Left renal pelvis (tissue), 4 donors: ENCODE results near the gene KLHL29. TPM values are rescaled to one million over a fixed set of nuclear protein-coding genes. Genes with fewer than 3 reads are reported as not detected.

Experiments used
- DNase-seq, 4 donors: peaks; one replicate each; pipeline ENCODE4 v3.0.0-alpha.2; 2013; ENCODE audit warnings: low read depth in 4 of 4, low spot score in 3 of 4
- polyA plus RNA-seq, 4 donors: library from polyadenylated mRNA; unstranded; fragments of 120-200 nt; gene quantifications; one replicate each; pipeline ENCODE4 v1.2.1, GENCODE V29; 2013; ENCODE audit not compliant: insufficient read length in 4 of 4

The KLHL29 gene
- polyA plus RNA-seq, 4 donors: 7.5 to 11.6 (median 11.1) TPM

DNA sequence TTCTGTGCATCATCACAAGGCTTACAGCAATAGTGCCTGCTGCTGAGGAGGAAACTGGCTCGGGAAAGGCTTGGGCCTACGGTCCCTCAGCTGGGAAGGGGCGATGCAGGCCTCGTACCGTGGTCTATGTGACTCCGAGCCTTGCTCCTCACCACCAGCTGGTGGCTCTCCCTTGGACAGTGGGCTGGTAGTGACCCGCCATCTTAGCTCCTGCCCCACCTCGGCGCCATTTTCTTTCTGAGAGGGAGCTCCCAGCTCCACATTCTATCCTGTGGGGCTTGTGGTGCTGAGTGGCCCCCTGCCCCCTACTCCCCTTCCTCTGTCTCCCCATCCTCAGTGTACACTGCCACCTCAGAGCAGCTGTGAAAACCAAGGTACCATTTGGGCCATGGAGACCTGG lies 255.7 kb downstream of the KLHL29 start:
- no peak for DNase-seq

DNA sequence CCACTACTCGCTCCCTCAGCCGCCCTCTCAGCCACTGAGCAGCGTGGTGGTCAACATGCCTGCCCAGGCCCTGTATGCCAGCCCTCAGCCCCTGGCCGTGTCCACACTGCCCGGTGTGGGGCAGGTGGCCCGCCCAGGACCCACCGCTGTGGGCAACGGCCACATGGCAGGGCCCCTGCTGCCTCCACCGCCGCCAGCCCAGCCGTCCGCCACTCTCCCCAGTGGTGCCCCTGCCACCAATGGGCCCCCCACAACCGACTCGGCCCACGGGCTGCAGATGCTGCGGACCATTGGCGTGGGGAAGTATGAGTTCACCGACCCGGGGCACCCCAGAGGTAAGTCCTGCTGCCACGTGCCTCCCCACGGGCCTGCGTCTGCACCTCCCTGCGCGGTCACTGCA lies 257.5 kb downstream of the KLHL29 start:
- no peak for DNase-seq

DNA sequence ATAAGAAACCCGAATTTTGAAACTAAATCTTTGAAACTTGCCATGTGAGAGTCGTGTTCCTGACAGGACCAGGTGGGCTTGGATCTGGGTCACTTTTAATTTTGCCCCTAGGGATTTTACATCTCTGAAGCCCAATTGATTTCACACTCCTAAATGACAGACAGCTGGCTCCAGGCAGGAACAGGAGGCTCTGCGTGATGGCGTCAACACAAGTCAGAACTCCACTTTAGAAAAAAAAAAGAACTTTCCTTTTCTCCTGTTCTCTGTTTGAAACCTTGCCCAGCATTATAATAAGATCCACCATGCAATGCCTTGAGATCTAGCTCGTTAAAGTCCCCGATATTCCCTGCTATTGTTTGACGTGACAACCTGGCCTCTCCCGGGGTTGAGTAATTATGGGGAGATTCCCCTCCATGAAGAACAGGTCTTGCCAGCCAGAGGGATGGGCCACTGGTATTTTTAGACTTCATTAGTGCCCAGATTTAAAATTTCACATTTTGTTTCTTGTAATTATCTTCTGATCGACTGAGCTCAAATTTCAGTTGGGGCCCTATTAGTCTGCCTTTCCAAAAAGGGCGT lies 260.3 kb downstream of the KLHL29 start:
- no peak for DNase-seq

DNA sequence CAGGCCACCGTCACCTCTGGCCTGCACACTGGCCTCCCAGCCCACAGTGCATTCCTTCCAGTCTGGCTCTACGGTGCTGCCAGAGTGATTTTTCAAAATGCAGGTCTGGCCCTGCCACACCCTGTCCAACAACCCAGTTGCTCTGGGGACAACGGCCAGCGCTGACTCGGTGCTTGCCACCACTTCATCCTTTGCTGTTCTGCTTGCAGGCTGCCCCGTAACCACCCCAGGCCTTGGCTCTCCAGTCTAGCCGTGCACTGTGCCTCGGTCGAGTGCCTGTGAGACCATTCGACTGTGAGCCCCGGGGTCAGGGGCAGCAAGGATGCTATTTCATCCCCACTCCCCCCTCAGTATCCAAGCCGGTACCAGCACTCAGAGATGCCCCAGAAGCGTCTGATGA lies 262.6 kb downstream of the KLHL29 start:
- no peak for DNase-seq

DNA sequence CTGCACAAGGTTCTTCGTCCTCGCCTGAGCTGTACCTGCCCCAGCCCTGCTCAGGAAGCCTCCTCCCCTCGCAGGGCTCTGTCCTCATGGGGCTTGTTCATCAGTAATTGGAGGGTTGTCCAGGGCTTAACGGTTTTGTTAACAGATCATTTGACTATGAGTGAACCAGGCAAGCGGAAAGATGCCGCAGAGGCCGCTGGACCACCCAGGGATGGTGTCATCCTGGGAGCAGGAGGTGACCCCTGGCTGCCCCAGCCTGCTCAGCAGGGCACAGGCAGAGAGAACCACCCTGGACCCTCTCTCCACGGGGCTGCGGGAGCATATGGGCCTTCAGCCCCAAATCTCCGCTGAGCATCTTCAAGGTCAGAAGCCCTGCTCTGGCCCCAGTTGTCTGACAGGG lies 264.3 kb downstream of the KLHL29 start:
- no peak for DNase-seq

DNA sequence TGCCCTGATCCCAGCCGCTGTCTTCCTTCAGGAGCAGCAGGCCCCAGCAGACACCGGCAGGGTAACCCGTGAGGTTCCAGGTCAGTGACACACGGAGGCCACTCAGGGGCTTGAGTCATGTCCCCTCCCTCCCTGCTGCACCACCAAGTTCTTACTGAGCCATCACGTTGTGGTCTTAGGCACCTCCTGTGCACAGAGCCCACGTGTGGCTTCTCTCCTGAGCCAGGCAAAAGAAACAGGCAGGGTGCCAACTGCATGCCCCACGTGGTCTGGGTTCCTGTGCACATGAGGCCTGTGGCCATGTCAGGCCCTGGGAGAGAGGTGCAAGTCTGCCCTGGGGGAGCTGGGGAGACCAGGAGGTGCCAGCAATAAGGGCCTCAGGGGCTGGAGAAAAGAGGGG lies 264.8 kb downstream of the KLHL29 start:
- DNase-seq: no peak

DNA sequence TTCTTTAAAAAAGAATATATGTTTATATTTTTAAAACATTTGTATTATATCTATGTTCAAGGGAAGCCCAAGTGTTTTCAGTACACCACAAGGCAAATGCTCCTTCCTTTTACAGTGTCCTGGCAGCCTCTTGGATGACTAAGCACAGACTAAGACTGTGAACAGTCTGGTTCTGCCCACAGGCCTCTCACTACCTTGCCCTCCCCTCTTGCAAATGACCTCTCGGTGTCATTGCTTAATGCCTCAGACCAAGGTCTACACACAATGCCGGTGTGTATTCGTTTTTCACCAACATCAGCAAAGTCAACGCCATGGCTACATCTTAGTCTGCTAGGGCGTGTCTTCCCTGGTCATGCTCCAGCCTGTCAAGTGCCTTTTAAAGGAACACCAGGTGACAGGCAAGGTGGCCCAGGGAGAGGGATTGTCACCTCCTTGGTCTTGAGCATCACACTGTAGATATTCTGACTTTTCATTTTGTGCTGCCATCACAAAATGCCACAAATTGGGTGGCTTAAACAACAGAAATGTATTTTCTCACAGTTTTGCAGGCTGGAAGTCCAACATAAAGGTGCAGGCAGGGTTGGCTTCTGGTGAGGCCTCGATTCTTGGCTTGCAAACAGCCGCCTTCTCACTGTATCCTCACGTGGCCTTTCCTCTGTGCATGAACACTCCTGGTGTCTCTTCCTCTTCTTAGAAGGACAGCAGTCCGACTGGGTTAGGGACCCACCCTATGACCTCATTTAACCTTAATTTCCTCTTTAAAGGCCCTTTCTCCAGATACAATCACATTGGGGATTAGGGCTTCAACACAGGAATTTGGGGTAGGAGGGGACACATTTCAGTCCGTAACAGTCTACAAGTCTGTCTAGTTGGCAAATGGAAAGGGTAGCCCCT lies 266.5 kb downstream of the KLHL29 start:
- no peak for DNase-seq

DNA sequence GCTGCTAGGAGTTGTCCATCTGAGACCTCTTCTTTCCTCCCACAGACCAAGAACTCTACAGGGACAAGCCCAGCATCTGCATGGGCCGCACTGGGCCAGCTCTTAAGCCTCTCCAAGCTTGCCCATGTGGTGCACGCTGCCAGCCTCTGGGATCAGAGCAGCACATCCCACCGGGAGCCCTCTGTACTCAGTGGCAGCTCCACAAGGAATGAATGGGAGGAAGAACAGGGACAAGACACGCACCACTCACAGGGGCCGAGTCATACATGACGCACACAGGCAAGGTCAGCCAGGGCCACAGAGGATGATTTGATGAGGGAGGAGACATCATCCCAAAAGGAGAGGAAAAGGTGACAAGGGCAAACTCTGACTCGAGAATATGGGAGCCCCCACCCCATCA lies 268.3 kb downstream of the KLHL29 start:
- no peak for DNase-seq

DNA sequence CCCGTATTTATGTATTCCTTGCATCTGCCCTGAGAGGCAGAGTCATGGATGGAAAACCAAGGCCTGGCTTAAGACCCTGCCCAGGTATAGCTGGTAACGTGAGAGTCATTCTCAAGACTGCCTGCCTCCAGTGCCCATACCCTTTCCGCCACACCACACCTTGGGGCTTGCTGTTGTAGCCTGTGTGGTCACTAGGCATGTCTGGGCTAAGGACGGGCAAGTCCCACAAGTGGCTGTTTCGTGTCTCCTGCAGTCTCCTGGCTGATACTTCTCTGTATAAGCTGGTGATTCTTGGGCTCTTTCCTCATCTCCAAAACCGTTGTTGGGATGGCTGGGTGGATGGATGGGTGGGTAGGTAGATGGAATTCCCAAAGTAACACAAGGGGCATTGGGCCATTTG lies 269.8 kb downstream of the KLHL29 start:
- DNase-seq: no peak

DNA sequence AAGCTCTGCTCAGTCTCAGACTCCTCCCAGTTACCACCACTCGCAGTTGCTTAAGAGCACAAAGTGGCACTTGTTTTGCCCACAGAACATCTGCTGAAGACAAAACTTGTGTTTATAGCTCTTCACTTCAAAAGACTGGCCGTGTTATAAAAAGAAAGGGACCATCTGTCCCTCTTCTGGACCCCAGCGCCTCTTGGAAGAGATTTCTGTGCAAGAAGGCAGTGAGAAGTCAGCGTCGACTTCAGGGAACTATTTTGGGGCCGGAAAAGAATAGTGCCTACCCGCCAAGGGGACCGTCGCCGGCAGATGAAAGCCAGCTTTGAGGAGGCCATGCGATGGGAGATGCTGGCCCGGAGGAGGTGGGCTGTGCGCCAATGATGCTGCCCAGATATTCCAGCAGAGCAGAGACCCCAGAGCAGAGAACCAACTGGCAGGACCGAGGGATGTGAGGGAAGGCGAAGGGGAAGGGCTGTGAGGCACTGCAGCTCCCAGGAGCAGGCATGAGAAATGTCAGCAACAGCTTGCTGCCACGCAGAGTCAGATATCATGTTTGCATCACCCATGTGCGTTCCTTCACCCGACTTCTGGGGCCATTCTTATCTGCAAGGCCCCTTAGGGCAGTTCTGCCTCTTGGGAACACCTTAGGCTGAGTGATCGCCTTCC lies 271.1 kb downstream of the KLHL29 start:
- DNase-seq: no peak

DNA sequence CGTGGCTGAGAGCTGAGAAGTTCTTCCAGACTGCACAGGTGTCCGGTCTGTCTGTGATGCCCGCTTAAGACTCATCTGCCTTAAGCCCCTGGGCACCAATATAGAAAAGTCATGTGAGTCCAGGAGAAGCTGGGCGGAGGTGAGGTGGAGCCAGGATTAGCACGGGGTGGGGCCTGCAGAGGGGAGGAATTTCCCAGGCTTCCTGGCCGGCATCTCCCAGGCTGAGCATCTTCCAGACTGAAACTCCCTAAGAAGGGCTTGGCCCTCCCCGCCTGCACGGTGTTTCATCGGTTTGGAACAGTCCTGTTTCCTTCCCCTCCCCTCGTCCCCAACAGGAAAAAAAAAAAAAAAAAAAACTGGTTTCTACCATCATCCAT lies 271.6 kb downstream of the KLHL29 start:
- no peak for DNase-seq

DNA sequence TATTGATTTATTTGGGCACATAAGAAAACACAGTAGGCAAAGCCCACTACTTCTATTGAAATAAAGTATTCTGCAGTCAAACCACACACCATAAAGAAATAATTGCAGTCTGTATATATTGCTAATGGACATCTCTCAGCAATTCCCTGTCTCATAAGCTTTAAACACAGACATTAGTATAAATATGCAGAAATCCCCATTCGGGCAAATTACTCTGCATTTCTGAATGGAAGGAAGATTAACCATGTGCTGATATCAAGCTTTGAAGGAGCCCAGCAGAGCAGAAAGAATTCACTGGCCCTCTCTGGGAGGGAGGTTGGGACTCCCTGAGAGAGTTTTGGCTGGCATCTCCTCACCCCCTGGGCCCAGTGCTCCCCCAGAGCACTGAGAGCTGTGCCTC lies 272.4 kb downstream of the KLHL29 start:
- no peak for DNase-seq

DNA sequence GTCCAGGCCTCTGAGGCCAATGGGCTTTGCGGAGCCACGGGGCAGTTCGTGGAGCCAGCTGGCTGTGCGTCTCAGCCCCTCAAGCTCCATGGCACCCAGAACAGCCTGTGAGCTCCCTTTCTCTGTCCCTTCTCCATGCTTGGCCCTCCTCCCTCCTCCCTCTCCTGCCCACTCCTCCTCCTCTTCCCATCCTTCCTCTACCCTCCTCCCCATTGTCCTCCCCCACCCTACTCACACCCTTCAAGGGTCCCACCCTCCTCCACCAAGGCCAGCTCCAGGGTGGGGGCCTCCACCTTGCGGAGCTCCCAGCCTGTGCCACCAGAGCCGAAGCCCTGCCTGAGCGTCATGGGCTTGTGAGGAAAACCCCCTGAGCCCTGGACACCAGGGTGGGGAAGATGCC lies 273.0 kb downstream of the KLHL29 start:
- DNase-seq: no peak

DNA sequence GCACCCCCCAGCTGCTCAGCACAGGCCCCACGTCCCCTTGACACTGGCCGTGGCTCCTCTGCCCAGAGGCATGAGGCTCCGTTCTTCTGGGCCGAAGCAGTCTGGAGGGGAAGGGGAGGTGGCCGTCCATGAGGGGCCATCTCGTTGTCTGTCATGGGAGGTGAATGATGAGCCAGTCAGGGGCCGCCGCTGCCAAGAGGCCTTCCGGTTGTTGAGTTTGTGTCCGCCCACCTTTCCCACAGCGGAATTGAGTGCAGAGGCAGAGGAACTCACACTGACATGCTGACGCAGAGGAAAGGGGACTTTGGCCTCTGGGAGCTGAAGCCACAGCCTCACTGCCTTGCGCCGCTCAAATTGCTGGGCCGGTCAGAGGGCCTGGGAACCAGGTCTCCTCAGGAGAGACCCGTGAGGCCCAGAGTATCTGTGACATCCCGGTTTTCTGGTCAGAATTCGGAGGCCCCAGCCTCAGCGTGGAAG lies 273.5 kb downstream of the KLHL29 start:
- DNase-seq: no peak

DNA sequence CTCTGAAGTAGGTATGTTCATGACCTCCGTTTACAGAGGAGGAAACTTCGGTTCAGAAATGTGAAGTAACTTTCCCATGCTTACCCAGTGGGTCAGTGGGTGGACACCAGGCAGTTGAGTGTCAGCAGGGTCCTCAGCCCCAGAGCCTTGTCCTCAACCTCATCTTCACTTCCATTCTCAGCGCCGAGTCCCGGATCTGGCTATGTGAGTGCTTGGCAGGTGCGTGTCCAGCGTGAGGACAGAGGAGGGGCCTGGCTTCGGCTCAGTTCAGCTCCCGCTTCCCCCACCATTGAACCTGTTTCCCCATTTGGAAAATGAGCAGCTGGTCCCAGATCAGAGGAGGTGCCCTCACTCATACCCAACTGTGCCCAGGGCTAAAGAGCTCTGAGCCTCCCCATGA lies 274.3 kb downstream of the KLHL29 start:
- DNase-seq: no peak

DNA sequence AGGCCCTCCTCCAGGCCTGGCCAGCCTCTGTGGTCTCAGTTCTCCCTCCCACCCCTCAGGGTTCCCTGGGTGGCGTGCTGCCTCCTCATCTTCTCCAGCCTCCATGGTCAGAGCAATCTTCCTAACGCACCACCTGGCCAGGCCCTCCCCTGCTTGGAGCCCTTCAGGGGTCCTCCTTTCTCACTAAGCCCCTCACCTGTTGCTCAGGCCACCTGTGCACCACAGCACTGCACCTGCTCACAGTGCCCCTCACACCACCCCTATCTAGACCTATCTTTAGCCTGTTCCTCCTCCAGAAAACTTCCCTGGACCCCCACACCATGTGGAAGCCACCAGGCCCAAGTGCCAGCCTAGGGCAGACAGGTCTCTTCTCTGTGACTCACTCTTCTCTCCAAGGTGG lies 274.8 kb downstream of the KLHL29 start:
- no peak for DNase-seq

DNA sequence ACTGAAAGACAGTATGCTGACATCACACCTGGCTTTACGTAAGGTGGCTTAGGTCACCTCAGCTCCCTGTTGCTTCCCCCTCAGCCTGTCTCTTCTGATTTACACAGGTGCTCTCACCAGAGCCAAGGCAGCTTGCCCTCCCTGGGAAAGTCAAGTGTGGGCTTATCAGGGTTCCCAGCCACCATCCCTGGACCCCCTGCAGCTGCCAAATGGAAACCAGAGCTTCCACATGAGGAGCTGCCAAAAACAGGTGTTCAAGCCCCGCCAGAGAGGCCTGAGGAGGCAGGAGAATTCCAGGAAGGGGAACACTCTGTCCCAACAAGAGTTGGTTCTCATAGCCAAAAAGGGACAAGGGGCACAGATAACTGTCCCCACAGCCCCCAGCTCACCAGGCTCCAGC lies 275.3 kb downstream of the KLHL29 start:
- DNase-seq: no peak

DNA sequence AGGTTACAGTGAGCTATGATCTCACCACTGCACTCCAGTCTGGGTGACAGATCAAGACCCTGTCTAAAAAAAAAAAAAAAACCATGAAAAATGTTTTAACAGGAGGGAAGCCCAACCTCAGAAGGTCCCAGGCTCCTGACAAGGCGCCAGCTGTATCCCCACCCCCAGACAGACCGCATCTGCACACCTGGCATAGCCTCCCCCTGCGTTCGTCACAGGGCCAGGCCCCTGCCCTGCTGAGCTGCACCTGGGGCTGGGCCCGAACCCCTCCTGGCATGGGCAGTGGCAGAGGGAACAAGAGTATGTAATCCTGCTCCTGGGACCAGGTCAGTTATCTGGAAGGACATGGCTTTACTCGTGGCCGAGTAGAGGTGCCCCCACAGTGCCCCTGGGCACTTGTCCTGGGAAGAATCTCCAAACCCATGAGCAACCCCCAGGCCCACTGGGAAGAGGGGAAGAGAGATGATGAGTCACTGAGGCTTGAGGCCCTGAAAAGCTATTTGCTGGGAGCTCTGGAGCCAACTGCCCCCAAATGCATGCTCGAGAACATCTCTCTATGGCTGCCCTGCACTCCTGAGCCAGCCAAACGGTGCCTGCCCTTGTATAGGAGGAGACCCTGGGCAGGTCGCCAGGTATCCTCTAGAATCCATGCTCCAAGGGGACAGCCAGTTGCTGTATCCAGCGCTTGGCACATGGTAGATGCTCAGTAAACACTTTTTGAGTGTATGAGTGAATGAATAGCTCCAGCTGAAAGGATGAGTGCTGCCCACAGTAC lies 276.5 kb downstream of the KLHL29 start:
- DNase-seq: no peak

DNA sequence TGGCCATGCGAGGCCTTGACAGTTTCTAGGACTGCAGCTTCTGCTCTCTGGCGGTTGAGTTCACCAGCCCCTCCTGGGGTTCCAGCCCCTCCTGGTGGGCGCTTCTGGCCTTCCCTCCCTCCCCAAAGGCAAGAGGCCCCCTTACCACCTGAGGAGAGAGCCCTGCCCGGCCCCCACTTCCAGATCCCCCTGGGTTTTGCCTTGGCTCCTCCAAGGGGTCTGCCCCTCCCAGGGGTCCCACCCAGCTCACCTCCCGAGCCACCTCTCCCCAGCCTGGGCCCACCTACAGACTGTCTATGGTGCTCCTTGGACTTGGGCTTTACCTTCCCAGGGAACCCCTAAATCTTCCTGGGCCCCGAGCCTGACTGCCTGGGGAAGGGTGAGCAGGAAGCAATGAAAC lies 277.5 kb downstream of the KLHL29 start:
- DNase-seq: no peak

DNA sequence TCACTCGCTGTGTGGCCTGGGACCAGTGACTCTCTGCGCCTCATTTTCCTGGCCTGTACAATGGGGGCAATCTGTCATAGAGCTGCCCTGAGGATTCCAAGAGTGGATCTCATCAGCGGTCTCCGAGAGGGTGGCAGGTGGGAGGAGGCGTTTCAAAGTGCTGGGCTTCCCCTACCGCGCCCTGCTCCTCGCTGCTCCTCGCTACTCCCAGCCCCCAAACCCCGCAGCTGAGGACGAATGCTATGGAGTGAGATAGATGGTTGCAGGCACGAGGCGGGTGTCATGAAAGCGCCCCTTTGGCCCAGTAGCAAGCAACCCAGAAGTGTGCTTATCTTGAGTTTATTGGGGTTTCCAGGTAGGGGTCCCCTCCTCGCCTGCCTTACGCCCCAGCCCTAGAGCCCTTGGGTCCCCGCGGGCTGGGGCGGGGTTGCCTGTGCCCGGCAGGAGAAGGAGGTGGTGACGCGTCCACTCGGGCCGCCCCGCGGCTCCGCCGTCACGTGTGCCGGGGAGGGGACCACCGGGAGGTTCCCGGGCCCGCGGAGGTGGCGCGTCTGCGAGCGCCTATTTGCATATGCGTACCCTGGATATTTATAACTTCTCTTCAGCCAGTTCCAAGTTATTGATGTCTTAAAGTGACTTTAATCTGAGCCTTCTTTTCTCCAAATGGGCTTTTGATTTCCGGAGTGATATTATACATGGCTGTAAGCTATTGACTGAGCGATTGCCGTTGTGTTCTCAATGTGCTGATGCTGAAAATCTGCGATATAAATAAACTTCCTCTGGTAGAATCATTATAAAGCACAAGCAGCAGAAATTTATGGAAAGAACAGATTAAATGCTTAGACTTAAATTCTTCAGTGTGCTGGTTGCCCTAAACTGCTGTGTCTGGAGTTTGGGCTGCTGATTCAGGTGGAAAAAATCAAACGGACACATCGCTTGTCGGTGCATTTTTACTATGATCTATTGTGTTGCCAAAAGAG lies 278.3 kb downstream of the KLHL29 start:
- no peak for DNase-seq
